NK-92 treated with Interleukin-12 subunit alpha and Interleukin-12 subunit beta, amount 100 ng/mL, for 24 hours (cell line): ENCODE measurements around the gene DGKG.

Experiments
- DNase-seq: peaks from one replicate; lab custom pipeline; 2025; lab: John Stamatoyannopoulos, UW

Gene DGKG

GRCh38 chr3:186361762-186362536, at the start of gene DGKG:
Gene DGKG (minus strand): TSS chr3:186362234. CDS start chr3:186320459, 41,775 bp downstream.
- no peak for DNase-seq

- DNase-seq: no peak
Observed at GRCh38 chr3:186411089-186411488, 49.1 kb upstream of the DGKG start.

GRCh38 chr3:186406669-186407635, 44.9 kb upstream of the DGKG start:
- no peak for DNase-seq

GRCh38 chr3:186401556-186401955, 39.5 kb upstream of the DGKG start:
- DNase-seq: no peak

- DNase-seq: no peak
Observed at GRCh38 chr3:186400662-186401061, 38.6 kb upstream of the DGKG start.

DNA sequence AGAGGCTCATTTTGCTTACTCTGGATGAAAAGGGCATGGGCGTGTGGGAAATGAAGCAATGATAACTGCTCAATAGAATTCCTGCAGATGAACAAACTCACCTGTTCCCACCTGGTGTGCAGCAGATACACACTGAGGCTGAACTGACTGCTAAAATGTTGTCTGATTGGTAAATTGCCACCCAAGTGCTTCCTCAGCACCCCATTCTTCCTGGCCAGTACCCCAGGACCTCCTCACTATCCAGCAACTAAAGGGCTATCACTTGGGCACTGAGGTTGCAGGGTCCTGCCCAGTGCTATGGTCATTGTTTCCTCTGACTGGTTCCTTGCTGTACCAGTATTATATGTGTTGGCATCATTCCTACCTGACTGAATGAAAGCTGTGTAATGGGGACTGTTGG, 38.0 kb upstream of the DGKG start:
- no peak for DNase-seq

GRCh38 chr3:186394566-186395217, 32.7 kb upstream of the DGKG start:
- DNase-seq: no peak

- DNase-seq: no peak
Observed at GRCh38 chr3:186386883-186387560, 25.0 kb upstream of the DGKG start.

- no peak for DNase-seq
Observed at GRCh38 chr3:186385856-186386602, 24.0 kb upstream of the DGKG start.

GRCh38 chr3:186383026-186383993, 21.3 kb upstream of the DGKG start:
- DNase-seq: no peak

GRCh38 chr3:186382217-186382885, 20.3 kb upstream of the DGKG start:
- DNase-seq: no peak

DNA sequence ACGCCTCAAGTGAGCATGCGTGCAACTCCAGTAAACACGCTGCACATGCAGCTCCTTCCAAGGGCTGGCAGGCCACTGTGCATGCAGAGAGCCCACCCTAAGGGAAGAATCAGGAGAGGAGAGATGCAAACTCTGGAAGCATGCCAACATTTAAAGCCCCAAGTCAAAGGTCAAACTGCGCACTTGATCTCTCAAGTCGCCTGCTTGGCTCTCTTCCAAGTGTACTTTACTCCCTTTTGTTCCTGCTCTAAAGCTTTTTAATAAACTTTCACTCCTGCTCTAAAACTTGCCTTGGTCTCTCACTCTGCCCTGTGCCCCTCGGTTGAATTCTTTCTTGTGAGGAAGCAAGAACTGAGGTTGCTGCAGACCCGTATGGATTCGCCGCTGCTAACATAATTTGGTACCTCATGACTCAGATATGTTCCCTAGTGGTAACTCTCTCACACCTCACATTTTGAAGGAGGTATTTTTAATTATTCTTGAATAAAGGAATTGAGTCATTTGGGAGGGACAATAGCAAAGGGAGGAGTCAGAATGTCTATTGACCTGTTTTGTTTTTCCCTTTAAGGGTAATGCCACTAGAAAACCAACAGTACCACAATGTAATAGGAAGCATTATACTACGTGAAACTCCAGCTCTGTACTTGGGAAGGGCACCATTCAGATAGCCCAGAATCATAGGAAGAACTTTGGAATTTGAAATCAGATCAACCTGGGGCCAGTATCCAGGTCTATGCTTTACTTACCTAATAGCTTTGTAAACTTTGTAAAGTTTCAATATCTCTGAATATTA, 19.6 kb upstream of the DGKG start:
- DNase-seq: no peak

DNA sequence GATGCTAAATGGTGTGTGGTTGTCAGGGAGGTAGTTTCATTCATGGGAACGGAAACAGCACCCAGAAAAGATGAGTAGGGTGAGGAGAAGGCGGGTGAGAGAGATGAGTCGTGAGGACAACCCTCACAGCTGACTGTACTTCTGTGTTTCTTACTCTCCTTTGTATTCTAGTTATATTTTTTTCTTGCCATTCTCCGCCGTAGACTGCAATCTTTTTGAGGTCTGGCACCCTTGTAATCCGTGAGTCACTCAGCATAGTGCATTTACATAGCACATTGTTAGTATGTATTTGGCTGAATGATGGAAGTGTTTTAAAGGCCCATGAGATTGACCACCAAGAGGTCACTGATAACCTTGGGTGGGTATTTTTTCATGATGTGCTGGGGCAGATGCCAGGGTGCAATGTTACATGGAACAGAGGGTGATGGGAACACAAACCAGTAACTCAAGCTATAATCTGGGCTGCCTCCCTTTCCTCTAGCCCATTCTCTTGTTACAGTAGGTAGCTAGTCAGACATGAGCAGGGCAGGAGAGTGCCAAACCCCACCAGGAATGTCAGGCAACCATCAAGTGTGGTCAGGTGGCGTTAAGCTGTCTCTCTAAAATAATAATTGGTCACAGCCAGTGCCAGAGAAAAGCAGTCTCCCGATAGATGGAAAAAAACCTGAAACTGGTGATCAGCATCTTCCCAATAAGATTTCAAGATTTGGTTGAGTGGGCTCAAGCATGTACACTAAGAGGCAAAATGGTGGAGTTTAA, 18.8 kb upstream of the DGKG start:
- no peak for DNase-seq

DNA sequence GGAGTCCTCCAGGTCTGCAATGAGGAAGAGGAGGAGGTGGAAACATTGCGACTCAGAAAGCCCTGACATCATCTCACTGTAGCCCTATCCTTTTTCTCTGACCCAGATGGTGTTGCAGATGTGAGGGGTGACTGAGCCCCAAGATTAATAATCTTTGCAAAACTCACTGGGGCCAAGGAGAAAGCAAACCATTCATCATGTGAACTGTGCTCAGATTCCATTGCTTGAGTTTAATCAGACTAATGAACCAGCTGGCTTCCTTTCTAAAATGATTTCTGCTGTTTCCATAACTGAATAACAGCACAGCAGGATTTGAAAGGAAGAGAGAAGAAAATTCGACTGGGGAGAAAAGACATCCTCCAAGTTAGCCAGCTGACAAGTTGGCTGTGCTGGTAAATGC, 13.4 kb upstream of the DGKG start:
- no peak for DNase-seq

GRCh38 chr3:186374376-186374775, 12.3 kb upstream of the DGKG start:
- no peak for DNase-seq

DNA sequence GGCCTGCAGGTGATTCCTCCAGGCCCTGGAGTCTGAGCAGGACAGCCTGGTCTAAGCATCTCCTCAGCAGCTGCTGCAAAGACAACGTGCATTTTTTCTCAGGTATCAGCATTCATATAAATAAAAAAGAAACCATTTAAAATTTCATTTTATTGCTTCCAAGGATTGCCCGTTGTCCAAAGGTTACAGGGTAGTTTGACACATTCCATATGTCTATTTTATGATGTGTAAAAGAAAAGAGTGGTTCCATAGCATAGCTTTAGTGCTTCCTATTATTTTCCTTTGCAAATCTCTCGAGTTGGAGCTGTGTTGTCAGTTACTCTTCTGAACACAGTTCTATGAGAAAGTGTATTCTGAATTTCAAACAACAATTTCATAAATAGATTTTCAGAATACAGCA, 7.2 kb upstream of the DGKG start:
- no peak for DNase-seq

DNA sequence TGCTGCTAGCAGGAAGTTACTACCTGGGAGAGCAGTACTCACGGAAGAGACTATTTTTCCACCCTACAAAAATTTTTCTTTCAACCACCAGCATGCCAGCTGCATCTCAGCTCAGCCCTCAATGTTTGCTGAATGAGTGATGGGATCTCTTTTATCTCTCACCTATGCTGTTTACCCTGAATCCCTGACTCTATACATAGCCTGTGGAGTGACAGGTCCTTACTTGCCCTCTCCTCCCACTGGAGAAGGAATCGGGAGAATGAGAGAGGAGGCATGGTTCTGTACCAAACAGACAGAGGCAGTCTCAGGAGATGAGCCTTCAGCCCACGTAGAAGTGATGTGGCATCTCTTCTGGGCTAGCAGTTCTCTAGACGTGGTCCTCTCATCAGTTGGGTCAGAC, 6.7 kb upstream of the DGKG start:
- DNase-seq: no peak

DNA sequence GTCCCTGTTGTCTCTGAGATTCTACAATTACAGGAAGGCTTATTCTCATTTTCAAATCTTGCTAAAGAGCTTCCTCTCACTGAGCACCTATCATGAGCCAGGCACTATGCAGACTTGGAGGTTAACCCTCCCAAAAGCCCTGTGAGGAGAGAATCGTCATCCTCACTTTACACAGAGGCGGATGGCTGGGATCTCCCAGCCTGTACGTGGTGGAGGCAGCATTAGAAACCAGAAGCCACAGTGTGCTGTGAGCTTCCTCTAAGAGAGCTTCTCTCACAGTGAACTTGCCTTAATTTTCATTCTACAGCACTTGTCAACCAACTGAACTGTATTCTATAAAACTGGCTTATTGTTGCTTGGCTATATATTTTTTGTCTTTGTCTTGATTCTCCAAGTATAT, 6.1 kb upstream of the DGKG start:
- no peak for DNase-seq
